Chondrocyte (in vitro differentiated cells): ENCODE data around the gene ADRA2B. TPM values are rescaled to one million over a fixed set of nuclear protein-coding genes. Genes with fewer than 3 reads are reported as not detected.

Experiments used
- DNase-seq: peaks from one replicate; pipeline ENCODE4 v3.0.0; 2021; ENCODE audit warnings: mixed read lengths, low spot score
- H3K27ac Mint-ChIP-seq: one replicate; pipeline ENCODE4 v1.8.0; 2021; ENCODE audit warnings: mild to moderate bottlenecking, moderate library complexity, mixed read lengths; ENCODE audit not compliant: unreplicated experiment
- H3K27me3 Mint-ChIP-seq: 2 replicates; pipeline ENCODE4 v1.8.0; 2021; ENCODE audit warnings: low read depth, mixed read lengths
- H3K36me3 Mint-ChIP-seq: 2 replicates; pipeline ENCODE4 v1.8.0; 2021; ENCODE audit warnings: low read depth, mixed read lengths
- H3K4me1 Mint-ChIP-seq: 2 replicates; pipeline ENCODE4 v1.8.0; 2021; ENCODE audit warnings: low read depth, mild to moderate bottlenecking, mixed read lengths
- H3K4me3 Mint-ChIP-seq: one replicate; pipeline ENCODE4 v1.8.0; 2021; ENCODE audit warnings: mild to moderate bottlenecking, moderate library complexity, mixed read lengths; ENCODE audit not compliant: unreplicated experiment
- H3K9me3 Mint-ChIP-seq: 2 replicates; pipeline ENCODE4 v1.8.0; 2021; ENCODE audit warnings: low read depth, mixed read lengths
- total RNA-seq: library from RNA; stranded (reverse); gene quantifications from 3 replicates; pipeline ENCODE4 v1.2.1, GENCODE V29; 2021
- TF ChIP-seq, protein P1 (sequence below): fragments of 200-600 bp; sonication (generic); IDR thresholded peaks from 2 replicates; pipeline ENCODE4 v1.5.0; 2021; ENCODE audit warnings: antibody characterized with exemption, mild to moderate bottlenecking, moderate library complexity

The ADRA2B gene
- total RNA-seq, 1 donor from 2014 or later = 0.07 TPM

DNA sequence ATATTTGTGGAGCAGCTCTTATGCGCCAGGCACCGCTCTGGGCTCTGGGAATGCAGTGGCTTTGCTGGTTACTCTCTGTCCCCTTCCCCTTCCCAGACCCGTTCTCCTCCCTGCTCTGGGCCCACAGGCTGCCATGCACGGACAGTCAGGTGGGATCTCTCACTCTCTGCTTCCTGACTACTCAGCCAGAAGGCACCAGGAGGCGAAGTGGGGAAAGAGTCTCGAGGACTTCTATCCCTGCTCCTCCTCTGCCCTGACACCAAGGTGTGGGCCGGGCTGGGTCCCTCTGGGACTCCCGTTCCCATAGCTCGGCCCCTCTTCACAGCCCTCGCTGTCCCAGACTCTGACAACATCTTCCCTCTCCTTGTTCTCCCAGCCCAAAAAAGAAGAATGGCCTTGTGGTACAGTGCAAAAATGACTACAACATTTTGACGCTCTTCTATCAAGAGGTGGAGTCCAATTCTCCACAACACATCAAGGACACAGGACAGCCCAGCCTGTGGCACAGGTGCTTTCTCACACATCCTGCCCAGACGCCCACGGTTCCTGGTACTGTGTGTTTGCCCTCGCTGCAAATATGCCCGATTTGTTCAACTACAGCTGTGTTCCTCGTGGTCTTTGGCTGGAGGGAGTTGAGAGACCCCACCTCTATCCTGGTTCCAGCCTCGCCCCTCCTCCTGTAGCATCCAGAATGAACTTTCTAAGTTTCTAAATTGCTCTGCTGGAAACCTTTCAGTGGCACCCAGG, 42.9 kb upstream of the ADRA2B start:
- DNase-seq = peak; percentile 62
- Mint-ChIP-seq H3K9me3 (peaks cover 4% of the 10 kb centered on the region), H3K4me1 (peaks cover 12% of the 10 kb centered on the region), H3K27me3 (peaks cover 8% of the 10 kb centered on the region), H3K36me3 (no peaks in the 10 kb centered on the region), H3K27ac (no peak overlapping the region), H3K4me3 (no peak overlapping the region)
- TF ChIP-seq, protein P1, sequence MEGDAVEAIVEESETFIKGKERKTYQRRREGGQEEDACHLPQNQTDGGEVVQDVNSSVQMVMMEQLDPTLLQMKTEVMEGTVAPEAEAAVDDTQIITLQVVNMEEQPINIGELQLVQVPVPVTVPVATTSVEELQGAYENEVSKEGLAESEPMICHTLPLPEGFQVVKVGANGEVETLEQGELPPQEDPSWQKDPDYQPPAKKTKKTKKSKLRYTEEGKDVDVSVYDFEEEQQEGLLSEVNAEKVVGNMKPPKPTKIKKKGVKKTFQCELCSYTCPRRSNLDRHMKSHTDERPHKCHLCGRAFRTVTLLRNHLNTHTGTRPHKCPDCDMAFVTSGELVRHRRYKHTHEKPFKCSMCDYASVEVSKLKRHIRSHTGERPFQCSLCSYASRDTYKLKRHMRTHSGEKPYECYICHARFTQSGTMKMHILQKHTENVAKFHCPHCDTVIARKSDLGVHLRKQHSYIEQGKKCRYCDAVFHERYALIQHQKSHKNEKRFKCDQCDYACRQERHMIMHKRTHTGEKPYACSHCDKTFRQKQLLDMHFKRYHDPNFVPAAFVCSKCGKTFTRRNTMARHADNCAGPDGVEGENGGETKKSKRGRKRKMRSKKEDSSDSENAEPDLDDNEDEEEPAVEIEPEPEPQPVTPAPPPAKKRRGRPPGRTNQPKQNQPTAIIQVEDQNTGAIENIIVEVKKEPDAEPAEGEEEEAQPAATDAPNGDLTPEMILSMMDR = no peak

GRCh38 chr2:96158554-96158940, 42.2 kb upstream of the ADRA2B start:
- no peaks in the 10 kb centered on the region for H3K36me3 Mint-ChIP-seq
- no peak overlapping the region for H3K4me3 Mint-ChIP-seq
- TF ChIP-seq, protein P1 = no peak
- no peak overlapping the region for H3K27ac Mint-ChIP-seq
- H3K4me1 Mint-ChIP-seq = peaks cover 5% of the 10 kb centered on the region
- H3K27me3 Mint-ChIP-seq = peaks cover 8% of the 10 kb centered on the region
- peaks cover 4% of the 10 kb centered on the region for H3K9me3 Mint-ChIP-seq
- peak; percentile 87 for DNase-seq

DNA sequence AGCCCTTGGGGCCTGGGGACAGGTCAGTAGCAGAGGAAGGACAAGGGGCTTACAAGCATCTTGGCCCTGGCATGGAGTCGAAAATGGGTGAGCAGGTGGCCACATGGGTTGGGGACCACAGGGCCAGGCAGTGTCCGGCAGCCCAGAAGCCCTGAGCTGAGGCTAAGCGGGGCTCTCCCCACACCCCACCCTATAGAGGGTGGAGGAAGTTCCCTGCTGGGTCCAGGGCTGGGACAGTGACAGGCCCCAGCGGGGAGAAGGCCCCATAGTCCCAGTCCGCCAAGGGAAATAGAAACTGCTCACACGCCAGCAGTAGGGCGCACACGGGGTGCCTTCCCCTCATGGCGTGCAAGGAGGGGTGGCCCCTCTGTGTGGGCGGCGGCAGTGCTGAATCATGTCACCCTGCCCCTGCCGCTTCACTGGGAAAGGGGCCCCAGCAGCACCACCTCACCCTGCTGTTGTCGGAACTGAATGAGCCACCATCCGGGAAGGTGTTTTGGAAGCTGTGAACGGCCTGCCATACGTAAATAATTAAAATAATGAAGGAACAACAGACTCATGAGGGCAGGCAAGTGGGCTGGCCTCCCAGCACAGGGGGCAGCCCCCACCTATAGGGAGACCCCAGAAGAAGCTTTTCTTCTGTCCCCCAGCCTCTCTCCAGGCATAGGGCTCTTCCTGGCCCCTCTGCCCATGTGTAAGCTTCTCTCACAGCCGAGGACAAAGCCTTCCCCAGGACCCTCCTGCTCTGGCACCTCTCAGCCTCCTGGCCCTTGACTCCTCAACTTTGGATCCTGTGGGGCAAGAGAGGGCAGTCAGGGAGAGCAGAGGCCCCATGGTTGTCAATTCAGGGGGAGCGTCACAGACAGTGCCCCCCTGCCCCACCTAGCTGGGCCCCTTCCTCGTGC, 41.5 kb upstream of the ADRA2B start:
- Mint-ChIP-seq H3K4me1 (peaks cover 4% of the 10 kb centered on the region), H3K27ac (no peak overlapping the region), H3K4me3 (no peak overlapping the region), H3K36me3 (no peaks in the 10 kb centered on the region), H3K9me3 (peaks cover 4% of the 10 kb centered on the region), H3K27me3 (peaks cover 8% of the 10 kb centered on the region)
- peak; percentile 68 for DNase-seq
- TF ChIP-seq, protein P1 = no peak

DNA sequence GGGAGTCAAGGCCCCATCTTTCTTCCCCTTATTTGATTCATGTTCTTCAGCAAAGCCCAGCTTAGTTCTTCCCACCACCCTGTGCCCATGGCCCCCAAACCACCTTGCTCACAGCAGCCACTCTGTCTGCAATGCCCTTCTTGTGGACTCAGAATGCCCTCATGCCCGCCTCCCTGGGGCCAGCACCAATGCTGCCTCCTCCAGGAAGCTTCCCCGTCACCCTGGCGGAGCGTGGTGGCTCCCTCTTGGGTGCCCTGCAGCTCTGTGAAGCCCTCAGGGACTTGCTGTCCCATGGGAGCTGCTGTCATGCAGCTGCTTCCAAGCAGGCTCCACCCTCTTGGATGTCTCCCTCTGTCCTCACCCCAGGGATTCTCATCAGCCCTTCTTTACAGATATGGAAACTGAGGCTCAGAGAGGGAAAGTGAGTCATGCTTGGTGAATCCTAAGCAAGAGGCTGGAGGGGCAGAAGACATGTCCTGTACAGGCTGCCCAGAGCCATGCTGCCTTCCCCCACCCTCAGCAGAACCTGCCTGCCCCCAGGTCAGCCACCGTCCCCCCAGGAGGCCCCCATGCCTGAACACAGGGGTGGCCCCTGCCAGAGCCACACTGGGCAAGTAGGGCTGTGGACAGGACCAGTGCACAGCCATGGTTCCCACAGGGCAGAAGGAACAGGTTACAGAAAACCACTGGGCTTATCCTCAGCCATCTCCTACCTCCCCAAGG, 40.7 kb upstream of the ADRA2B start:
- DNase-seq = peak; percentile 81
- H3K4me1 Mint-ChIP-seq = peaks cover 4% of the 10 kb centered on the region
- TF ChIP-seq, protein P1 = no peak
- H3K9me3 Mint-ChIP-seq = peaks cover 4% of the 10 kb centered on the region
- H3K27me3 Mint-ChIP-seq = peaks cover 8% of the 10 kb centered on the region
- no peak overlapping the region for H3K4me3 Mint-ChIP-seq
- H3K27ac Mint-ChIP-seq = no peak overlapping the region
- no peaks in the 10 kb centered on the region for H3K36me3 Mint-ChIP-seq
